ELF-1 (cell line): ENCODE results near the gene ZNF653.
A peak's percentile ranks its signal among the peaks of the same experiment; 100 is the strongest.
"Not testable (repeated sequence)": the region's sequence is repeated elsewhere in the genome, so short reads cannot be mapped to it uniquely, and the experiment has no call there.

Experiments
- DNase-seq: peaks from one replicate; pipeline ENCODE4 v3.0.0-alpha.2; 2016; ENCODE audit warnings: low read depth, low spot score

Gene ZNF653

GRCh38 chr19:11456659-11457058, 49.0 kb downstream of the ZNF653 start:
- DNase-seq, result no peak

- DNase-seq, result not testable (repeated sequence)
Observed at GRCh38 chr19:11455233-11455554, 50.4 kb downstream of the ZNF653 start.

GRCh38 chr19:11453468-11454341, 51.9 kb downstream of the ZNF653 start:
- no peak for DNase-seq

- no peak for DNase-seq
Observed at GRCh38 chr19:11452620-11453310, 52.9 kb downstream of the ZNF653 start.

GRCh38 chr19:11451871-11452619, 53.6 kb downstream of the ZNF653 start:
- DNase-seq, result no peak

- no peak for DNase-seq
Observed at GRCh38 chr19:11451327-11451870, 54.2 kb downstream of the ZNF653 start.

DNA sequence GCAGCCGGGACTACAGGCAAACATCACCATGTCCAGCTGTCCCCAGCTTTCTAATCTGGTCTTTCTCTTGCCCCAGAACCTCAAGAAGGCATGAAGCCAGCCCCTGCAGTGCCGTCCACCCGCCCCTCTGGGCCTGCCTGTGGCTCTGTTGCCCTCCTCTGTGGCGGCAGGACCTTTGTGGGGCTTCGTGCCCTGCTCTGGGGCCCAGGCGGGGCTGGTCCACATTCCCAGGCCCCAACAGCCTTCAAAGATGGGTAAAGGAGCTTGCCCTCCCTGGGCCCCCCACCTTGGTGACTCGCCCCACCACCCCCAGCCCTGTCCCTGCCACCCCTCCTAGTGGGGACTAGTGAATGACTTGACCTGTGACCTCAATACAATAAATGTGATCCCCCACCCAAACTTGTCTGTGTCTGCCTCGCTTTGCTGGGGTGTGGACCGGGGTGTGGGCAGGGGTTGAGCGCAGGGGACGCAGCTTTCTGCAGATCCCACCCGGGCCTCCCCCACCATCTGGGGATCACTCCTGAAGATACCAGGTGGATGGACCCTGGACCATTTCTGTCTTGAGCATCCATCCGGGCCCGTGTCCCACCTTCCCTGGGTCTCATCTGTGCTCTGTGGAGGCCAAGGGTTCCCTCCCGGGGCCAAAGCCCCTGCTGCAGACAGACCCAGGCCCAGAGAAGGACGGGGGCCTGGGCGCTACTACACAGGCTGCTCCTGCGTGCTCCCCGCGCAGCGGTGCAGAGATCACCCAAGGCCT, 54.9 kb downstream of the ZNF653 start:
- no peak for DNase-seq

DNA sequence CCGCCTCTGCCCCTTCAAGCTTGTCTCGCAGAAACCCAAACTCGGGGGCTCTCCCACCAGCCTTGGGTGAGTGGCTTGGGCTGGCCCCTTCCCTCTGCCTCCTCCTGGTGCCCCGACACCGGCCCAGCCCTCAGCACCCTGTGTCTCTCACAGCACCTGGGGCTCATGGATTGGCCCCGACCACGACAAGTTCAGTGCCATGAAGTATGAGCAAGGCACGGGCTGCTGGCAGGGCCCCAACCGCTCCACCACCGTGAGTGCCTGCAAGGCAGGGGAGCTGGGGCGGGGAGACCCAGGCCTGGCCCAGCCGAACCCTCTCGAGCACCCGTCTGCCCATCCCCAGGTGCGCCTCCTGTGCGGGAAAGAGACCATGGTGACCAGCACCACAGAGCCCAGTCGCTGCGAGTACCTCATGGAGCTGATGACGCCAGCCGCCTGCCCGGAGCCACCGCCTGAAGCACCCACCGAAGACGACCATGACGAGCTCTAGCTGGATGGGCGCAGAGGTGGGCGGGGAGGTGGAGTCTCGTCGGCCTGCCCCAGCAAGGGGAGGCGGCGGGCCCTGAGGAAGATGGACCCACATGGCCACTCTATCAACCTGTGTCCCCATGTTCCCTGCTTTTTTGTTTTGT, 56.6 kb downstream of the ZNF653 start:
- no peak for DNase-seq

- no peak for DNase-seq
Observed at GRCh38 chr19:11448410-11448809, 57.2 kb downstream of the ZNF653 start.

DNA sequence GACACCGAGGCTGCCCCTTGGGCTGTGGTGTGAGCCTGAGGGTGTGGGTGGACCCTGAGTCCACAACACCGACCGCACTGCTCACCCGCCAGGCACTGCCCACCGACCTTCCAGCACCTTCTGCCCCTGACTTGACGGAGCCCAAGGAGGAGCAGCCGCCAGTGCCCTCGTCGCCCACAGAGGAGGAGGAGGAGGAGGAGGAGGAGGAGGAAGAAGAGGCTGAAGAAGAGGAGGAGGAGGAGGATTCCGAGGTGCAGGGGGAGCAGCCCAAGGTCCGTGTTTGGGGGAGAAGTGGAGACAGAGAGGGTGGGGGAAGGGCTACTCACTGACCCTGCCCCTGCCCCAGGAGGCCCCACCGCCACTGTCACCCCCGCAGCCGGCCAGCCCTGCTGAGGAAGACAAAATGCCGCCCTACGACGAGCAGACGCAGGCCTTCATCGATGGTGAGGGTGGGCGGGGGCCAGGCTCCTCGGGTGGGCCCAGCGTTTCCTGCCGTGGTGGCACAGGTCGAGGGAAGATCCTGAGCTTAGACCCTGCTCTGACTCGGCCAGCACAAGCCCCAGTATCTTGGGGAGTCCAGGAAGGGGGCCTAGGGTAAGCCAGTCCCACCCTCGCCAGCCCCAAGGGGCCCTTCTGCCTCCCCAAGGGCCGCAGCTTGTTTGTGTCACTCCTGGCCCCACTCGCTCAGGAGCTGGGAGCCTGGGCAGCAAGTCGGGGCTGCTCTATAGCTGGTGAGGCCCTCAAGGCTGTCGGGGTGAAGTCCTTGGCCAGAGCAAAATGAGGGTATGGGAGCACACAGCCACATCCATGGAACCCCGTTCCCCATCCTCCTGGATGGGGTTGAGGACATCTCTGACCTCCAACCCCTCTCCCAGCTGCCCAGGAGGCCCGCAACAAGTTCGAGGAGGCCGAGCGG, 58.0 kb downstream of the ZNF653 start:
- no peak for DNase-seq

DNA sequence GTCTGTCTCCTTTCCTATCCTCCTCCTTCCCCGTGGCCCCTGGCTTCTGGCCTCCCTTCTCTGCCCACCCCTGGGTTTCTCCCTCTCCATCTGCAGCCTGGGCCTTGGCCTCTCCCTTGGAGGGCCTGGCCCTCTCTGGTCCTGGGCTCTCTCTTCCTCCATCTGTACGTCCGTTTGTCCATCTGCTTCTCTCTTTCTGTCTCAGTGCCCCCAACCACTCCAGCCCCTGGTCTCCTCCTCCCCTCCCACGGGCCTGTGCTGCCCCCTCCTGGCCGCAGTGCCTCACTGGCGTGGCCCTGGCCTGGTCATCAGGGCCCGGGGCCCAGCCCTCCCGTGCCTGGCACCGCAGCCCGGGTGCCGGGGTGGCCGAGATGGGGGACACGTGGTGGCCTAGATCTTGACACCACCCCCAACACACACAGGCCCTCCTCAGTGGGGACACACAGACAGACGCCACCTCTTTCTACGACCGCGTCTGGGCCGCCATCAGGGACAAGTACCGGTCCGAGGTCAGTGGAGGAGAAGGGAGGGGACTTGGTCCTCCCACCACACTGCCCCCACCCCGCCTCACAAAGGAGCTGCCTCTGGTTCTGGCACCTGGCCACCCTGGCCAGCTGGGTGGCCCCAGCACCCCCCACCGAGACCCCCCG, 58.9 kb downstream of the ZNF653 start:
- peak; percentile 68 for DNase-seq

DNA sequence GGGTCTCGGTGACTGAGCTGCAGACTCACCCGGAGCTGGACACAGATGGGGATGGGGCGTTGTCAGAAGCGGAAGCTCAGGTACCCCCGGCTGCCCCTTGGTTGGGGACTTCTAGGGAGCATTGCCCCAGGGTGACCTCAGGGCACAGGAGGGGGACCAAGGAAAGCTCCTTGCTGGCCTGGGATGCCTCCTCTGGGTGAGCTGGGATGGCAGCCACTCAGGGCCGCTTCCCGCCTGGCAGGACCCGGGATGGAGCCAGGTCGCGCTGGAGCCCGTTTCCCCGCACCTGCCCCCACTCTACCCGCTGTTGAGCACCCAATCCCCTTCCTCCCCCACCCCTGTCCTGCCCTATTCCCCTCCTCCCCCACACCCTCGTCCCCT, 59.4 kb downstream of the ZNF653 start:
- no peak for DNase-seq

DNA sequence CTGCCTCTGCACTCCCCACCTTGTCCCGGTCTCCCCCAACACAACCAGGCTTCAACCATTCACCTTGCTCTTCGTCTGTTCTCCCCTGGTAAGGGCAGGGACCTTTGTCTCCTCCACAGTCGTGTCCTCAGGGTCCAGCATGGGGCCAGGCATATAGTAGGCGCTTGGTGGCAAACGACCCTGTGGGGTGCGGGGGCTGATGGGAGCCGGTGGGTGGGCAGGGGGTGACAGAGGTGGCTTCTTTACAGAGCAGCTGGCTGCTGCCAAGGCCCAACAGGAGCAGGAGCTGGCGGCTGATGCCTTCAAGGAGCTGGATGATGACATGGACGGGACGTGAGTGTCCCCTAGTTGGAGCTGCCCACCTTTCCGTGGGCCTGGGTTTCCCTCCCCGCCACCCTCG, 60.5 kb downstream of the ZNF653 start:
- DNase-seq, result no peak

DNA sequence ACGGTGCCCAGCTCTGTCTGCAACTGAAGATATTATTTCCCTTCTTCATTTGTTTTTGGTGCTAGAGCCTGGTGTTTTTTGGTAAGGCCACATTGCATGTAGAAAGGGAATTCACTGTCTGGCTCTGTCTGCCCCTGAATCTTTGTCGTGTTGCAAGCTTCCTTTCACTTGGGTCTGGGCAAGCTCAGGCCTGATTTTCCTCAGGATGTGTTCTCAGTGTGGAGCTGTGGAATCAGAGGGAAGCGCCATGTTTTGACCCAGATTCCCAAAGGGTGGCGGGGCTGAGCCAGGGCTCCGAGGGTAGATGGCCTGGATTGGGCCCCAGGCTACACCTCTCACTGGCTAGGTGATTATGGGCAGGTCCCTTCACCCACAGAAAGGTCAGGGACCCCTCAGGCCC, 61.6 kb downstream of the ZNF653 start:
- no peak for DNase-seq

GRCh38 chr19:11437955-11438354, 67.7 kb downstream of the ZNF653 start:
- no peak for DNase-seq

GRCh38 chr19:11435833-11436313, 69.8 kb downstream of the ZNF653 start:
- DNase-seq, result peak; percentile 53

GRCh38 chr19:11435057-11435832, 70.4 kb downstream of the ZNF653 start, which contains the start of the genes ODAD3 and PRKCSH:
Gene ODAD3, minus strand, starts transcription at chr19:11435121. Its CDS starts 105 bp downstream, at chr19:11435016.
Gene PRKCSH, plus strand, starts transcription at chr19:11435635. Its CDS starts 483 bp downstream, at chr19:11436118.
- peak; percentile 100 for DNase-seq

DNA sequence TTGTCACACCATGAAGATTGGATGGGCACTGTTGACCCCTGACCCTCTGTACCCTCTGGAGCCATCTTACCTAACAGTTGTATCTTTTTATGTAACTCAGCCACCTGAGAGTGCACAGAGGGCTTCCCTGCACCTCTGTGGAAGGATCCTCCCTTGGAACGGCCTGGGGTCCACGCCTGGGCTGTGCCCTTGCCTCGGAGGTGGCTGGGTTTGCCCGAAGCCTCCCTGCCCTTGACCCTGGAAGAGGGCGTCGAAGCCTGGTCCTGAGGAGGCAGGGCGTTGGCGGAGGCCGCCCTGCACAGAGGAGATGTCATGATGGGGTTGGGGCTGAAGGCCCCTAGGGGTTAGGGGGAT, 71.0 kb downstream of the ZNF653 start:
- DNase-seq, result no peak
